ENCODE results near the gene PRMT5.
"Not testable (repeated sequence)": the region's sequence is repeated elsewhere in the genome, so short reads cannot be mapped to it uniquely, and the experiment has no call there.

Gene PRMT5

DNA sequence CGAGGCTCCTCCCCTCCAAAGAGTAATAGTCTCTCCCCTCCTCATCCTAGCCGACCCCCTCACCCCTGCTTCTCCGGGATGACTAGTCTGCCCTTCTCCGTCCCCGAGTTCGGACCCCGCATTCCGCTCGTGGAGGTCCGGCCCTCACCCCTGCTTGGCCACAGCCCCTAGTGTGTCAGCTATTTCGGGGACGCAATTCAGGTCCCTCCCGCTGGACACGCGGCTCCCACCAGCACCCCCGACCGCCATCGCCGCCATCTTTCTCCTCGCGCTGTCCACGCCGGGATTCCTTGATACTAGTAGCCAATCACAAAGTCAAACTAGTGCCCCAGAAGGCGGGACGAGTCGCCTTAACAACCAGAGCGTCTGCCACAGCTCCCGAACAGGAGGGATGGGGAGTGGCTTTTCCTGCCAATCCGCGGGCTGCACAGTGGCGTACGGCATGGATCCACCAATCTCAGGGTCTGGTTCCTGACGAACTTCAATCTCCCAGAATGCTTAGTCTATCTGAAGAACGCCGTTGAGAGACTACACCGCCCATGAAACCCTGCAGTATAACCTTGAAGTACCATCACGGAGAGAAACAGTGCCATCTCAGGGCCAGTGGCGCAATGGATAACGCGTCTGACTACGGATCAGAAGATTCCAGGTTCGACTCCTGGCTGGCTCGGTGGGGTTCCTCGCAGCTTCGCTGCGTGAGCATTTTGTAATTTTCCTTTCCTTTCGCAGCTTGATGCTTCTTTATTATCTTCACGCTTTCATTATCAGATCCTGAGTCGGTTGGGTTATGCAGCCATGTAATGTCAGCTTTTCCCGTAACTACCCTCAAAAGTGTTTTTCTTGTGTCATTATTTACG, at the start of gene PRMT5:
Gene PRMT5 (minus strand): TSS at position 273 of the 857 bp plus-strand sequence. CDS start 15 bp downstream, at position 258.
- DNase-seq (ENCODE audit: low spot score): peak; percentile 99

GRCh38 chr14:22978487-22978837, 49.3 kb upstream of the PRMT5 start:
- no peak for DNase-seq (ENCODE audit: low spot score)

DNA sequence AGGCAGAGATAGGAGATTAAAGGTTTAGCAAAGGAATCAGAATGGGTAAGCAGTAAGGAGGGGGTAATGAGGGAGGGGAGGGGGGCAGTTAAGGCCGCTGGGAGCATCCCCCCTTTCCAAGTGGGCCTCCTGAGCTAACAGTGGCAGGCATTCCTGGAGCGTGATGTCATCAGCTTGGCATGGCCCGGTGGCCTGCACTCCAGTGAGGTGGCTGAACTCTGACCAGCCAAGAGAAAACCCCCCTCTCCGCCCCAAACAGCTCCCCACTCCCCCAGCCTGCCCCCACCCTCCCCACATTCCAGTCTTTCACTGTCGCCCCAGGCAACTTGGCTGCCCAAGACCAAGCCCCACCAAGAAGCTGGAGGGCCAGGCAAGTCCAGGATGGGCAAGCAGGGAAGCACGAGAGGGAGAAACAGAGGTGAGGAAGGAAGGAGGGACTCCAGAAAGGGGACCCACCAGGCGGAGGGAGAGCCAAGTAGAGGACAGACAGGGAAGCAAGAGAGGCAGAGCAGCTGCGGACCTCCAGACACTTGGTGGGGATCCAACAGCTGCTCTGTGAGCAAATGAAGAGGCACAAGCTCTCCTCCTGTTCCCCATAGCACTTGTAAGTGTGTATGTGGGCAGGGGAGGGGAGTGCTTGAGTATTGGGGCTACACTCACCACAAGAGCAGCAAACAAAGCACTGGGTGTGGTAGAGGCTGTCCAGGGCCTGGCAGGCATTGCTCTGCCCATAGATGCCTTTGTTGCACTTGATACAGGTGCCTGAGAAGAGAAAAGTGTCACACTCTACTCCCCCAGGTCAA, 48.7 kb upstream of the PRMT5 start:
- peak; percentile 91 for DNase-seq (ENCODE audit: low spot score)

- no peak for DNase-seq (ENCODE audit: low spot score)
These were observed 48.2 kb upstream of the PRMT5 start for GRCh38 chr14:22977434-22977683.

DNA sequence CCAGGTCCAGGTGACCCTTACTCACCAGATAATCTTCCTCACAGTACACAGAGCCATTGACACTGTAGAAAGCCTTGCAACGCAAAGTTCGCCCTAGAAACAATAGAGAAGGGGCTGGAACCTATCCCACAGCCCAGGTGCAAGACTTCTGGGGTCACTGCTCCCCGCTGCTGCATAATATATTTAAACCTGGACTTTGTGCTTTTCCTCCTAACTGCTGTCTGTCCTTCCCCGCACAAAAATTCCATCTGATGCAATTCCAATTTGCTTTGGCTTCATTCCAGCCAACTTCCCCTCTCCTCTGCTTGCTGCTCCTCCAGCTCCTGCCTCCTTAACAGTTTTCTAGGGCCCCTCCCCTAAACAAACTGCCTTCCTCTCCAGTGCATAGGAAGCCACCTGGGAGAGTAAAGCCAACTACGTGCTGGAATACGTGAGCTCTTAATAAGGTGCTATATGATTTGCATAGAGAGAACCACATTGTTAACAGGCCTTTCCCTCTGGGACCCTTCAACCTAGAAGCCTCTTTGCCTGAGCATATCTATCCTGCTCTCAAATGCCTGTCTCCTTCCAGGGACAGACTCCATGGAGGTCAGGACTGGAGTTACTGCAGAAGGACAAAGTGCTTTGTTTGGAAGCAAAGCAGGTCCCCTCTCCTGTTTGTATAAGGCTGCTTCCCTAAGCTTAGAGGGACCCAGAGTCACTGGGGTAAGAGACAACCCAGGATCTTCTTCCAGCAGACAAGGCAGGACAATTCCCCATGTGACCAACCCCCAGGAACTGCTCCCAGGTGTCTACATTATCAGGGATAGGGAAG, 47.7 kb upstream of the PRMT5 start:
- DNase-seq (ENCODE audit: low spot score): no peak

- no peak for DNase-seq (ENCODE audit: low spot score)
These were observed 45.5 kb upstream of the PRMT5 start for GRCh38 chr14:22974530-22975313.

DNA sequence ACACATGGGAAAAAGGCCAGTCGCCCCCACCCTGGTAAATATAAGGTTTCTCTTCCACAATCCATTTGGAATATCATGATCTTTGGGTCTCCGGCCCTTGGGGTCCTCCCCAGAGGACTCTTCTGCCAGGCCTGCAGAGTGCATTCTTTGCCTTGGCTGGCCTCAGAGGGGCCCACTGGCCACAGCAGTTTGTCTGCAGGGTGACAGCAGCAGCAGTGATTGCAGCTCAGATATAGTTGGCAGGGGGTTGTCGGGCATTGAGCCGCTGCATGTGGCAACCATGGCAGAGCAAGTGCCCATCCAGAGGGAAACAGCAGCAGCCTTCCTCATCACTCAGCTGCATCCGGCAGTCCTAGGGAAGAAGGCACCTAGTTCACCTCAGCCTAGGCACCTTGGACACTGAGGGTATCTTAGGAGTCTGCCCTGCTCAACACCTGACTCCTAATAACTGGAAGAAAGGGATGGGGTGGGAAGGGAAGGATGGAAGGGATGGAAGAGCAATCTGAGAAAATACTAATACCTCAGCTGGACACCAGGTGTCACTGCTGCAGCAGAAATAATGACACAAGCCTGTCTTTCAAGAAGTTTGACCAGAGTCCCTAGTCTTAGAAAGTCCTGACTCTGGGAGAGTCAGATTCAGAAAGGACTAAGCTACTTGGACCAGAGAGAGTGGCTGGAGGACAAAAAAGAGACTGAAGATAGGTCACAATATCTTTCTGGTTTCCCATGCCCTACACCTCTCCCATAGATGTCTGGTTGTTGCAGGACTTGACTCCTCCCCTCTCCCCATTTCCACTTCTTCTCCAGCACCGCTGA, 44.2 kb upstream of the PRMT5 start:
- peak; percentile 67 for DNase-seq (ENCODE audit: low spot score)

- no peak for DNase-seq (ENCODE audit: low spot score)
These were observed 43.2 kb upstream of the PRMT5 start for GRCh38 chr14:22972313-22972930.

- no peak for DNase-seq (ENCODE audit: low spot score)
These were observed 42.0 kb upstream of the PRMT5 start for GRCh38 chr14:22971152-22971551.

- no peak for DNase-seq (ENCODE audit: low spot score)
These were observed 37.6 kb upstream of the PRMT5 start for GRCh38 chr14:22966783-22967269.

- not testable (repeated sequence) for DNase-seq (ENCODE audit: low spot score)
These were observed 37.0 kb upstream of the PRMT5 start for GRCh38 chr14:22965916-22966782.

DNA sequence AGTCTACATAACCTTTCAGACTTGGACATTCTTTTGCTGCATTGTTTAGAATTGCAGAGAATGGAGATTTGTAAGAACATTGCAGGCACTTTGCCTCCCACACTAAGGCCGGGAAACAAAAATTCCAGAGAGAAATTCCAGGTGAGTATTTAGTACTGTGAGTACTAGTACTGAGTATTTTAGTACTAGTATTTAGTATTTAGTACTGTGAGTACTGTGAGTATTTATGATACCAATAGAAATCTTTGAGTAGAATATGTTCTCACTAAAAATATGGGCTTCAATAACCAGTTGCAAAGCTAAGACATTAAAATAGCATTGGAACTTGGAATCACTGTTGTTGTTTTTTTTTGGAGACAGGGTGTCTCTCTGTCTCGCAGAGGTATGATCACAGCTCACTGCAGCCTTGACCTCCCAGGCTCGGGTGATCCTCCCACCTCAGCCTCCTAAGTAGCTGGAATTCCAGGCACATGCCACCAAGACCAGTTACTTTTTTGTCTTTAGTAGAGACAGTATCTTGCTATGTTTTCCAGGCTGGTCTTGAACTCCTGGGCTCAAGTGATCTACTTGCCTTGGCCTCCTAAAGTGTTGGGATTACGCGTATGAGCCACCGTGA, 33.0 kb upstream of the PRMT5 start:
- DNase-seq (ENCODE audit: low spot score): no peak

DNA sequence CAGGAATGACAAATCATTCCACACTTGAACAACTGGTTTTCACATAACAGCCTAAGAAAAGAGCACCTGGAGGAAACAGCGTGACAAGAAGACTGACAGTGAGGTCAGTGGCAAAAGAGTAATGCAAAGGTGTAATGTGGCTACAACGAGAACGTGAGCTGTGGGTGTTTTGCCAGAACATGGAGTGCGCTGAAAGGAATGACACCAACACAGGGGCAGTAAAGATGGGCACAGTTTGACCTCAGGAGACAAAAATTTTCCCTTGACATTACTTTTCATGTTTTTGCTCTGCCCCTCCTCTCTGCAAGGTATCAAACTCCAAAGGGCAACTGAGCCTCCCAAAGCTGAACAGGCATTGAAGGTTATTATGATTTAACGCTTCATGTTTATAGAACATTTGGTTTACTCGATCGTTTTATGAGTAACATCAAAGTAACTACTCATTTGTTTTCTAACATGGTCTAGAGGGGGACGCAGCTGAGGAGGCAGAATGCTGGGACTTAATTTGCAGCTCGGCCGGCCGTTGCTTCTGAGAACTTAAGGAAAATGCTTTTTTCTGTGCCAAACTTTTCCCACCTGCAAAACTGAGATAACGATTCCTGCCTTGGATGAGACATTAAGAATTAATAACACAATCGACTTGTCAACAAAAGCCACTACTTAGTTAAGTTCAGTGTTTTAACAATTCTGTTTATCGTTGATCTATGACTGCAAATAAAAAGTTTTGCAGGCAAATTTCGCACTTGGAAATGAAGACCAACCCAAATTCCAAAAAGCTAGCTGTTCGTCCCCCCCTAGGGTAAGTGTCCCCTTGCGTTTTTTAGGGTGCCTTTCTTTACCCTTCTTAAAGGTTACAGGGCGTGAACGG, 26.8 kb upstream of the PRMT5 start:
- DNase-seq (ENCODE audit: low spot score): no peak

DNA sequence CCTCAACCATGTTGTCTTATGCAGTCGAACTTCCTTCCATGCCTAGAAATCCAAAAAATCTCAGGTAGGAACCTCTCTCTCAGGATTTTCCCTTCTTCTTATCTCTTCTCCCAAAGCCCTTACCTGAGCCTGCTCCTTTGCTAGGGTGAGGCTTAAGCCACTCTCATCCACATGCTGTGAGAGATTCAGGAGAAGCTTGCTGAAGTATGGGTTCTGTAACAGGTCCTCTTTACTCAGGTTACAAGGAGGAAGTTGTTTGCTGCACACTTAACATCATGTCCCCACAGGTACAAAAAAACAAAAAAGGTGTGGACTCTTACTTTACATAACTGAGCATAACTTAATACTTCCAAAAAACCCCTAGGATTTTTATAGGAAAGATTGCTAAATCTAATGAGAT, 23.2 kb upstream of the PRMT5 start:
- no peak for DNase-seq (ENCODE audit: low spot score)

GRCh38 chr14:22951795-22952194, 22.6 kb upstream of the PRMT5 start:
- not testable (repeated sequence) for DNase-seq (ENCODE audit: low spot score)

DNA sequence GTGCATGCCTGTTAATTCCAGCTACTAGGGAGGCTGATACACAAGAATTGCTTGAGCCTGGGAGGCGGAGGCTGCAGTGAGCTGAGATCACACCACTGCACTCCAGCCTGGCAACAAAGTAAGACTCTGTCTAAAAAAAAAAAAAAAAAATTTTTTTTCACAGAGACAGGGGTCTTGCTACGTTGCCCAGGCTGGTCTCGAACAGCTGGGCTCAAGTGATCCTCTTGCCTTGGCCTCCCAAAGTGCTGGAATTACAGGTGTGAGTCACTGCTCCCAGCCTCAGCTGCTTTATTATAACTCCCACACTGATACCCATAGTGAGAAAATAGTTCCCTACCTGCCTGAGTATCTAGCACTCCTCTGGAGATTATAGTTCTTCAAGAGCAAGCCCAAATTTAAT, 16.5 kb upstream of the PRMT5 start:
- no peak for DNase-seq (ENCODE audit: low spot score)

DNA sequence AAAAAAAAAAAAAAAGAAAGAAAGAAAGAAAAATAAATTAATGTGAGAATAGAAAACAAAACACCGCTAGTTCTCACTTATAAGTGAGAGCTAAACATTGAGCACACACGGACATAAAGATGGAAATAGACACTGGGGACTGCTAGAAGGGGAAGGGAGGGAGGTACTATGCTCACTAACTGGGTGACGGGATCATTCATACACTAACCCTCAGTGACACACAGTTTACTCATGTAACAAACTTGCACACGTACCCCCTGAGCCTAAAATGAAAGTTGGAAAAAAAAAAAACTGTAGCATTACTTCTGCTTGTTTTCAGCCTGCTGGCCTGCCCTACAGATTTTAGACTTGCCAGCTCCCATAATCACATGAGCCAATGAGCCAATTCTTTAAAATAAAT, 10.5 kb upstream of the PRMT5 start:
- no peak for DNase-seq (ENCODE audit: low spot score)

DNA sequence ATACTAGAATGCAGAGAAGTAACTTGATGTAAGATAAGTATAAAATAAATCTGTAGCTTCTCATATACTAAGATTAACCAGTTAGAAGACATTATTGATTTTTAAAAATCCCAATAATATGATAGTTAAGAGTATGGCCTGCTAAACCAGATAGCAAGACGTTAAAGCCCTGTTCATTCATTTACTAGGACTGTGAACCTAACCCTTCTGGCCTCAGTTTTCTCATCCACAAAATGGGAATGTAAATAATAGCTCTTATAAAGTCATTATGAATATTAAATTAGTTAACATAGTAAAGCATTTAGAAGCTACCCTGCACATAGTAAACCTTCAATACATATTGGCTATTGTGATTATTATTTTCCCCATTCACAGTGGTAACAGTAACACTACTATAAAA, 6.0 kb upstream of the PRMT5 start:
- no peak for DNase-seq (ENCODE audit: low spot score)
